HG03135 (cell line): ENCODE data around the gene IL2RA.
"Not testable (repeated sequence)": the region's sequence is repeated elsewhere in the genome, so short reads cannot be mapped to it uniquely, and the experiment has no call there.

Experiments used
- ATAC-seq: cut with Tn5 transposase; IDR thresholded peaks from one replicate; pipeline ENCODE4 v1.9.1; 2021; ENCODE audit warnings: mild to moderate bottlenecking, moderate library complexity; ENCODE audit not compliant: unreplicated experiment

Gene IL2RA

DNA sequence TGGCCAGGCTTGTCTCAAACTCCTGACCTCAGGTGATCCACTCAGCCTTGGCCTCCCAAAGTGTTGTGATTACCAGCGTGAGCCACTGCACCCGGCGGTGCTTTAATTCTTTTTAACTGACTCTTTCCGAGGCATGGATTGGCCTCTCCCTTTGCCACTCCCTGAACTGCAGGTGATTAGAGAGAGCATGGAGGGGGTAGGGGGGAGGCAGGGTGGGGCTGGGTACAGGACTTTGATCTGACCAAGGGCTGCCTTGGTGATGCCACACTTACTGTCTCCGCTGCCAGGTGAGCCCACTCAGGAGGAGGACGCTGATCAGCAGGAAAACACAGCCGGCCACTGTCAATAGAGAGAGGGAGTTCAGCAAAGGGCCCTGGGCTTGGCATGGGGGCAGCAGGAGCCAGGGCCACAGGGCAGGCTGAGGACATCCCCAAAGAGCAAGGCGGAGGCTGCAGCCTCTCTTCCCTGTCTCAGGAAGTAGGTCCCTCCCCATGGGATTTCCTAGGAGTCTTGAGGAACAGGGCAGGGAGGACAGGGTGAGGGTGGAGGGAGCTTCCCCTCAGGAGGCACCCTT is 44.3 kb downstream of the IL2RA start:
- ATAC-seq = no peak

DNA sequence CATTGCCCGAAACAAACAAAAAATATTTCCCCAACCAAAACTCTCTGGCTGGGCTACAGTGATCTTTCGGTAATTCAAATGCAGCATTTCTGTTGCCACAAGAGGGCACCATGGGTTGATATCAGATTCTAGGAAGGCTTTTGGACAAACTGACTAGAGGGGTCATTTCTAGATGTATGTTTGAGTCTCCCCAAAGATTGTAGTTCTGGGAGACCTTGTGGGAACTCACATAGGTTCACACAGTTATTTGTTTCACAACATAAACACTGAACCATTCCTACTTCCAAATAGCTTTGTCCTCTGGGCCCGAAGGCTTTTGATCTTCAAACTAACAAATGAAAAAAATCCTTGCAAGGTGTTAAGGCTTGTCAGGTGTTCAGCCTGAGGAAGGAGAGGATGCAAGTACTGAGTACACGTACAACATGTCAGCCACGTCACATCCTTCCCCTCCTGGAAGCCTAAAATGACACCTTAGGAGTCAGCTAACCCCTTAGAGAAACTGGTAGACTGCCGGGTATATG is 47.9 kb downstream of the IL2RA start:
- no peak for ATAC-seq

DNA sequence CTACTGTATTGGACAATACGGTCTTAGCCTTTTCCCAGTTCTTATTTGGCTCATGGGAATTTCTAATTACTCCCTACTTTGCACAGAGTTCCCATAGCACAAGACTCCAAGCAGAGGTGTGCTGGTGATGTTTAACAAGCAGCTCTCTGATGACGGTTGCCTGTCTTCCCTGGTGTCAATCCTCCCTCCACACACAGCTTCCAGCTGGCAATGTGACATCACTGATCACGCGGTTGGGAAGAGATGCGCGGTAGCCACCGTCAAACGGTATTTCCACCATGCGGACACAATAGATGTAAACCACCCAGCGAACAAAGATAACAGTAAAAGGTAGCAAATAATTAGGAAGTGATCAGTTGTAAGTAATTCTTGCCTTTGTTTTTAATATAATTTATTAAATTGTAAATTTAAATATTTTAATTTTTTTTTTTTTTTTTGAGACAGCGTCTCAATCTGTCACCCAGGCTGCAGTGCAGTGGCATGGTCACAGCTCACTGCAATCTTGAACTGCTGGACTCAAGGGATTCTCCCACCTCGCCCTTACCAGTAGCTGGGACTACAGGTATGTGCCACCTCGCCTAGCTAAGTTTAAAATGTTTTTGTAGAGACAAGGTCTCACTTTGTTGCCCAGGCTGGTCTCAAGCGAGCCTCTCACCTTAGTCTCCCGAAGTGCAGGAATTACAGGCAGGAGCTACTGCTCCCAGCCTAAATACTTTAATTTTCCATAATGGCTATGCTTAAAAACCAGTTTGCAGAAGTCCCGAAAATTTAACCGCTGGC is 48.6 kb downstream of the IL2RA start:
- ATAC-seq = no peak

DNA sequence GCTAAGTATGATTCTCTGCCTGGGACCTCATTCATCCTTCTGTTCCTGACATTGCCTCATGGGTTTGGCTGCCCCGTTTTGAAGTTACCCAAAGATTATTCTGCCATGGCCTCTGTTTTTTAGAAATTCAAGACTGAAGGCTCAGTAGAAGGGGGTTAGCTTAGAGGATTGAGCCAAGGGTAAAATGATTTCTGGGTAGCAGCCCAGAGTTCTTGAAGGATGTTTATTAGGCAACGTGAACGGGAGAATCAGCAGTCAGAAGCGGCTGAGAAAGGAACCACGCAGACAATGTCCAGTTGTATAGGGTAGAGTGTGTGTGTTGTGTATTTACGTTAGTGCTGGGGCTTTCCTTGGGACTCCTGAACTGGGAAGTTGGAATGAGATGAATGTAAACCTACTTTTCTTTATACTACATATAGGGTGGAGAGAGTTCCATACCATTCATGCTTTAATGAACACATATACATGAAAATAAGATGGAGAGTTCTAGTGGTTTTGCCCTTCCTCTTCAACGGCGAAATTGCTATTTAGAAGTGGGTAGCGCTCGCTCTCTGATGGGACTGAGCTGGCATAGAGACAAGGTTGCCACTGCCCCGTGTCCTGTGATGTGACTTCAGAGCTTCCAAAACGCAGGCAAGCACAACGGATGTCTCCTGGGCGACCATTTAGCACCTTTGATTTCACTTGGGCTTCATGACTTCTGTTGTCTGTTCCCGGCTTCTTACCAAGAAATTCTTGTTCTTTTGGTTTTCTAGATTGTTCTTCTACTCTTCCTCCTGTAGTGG is 49.9 kb downstream of the IL2RA start:
- ATAC-seq = no peak

DNA sequence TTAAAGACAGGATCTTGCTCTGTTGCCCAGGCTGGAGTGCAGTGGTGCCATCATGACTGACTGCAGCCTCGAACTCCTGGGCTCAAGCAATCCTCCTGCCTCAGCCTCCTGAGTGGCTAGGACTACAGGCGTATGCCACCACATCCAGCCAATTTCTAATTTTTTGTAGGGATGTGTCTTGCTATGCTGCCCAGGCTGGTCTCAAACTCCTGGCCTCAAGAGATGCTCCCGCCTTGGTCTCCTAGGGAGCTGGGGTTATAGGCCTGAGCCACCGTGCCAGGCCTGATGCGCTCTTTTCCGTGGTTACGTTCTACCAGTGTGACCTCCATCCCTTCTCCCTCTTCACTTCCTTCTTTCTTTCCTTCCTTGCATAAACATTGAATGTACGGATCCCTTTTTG is 50.6 kb downstream of the IL2RA start:
- ATAC-seq = no peak

DNA sequence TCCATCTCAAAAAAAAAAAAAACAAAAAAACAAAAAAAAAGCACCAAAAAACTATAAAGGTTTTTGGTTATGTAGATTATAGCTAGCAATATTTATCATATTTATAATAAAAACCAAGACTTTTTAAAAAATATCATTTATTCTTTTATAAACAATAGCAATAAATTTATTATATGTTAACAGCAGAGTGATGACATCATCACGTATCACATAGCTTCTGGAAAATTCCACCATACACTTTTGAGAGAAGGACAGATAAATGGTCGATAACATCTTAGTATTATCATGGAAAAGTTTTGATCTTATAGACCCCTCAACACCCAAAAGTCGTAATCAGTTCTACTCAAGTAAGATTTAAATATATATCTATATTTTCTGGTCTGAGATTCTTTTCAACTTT is 51.6 kb downstream of the IL2RA start:
- no peak for ATAC-seq

DNA sequence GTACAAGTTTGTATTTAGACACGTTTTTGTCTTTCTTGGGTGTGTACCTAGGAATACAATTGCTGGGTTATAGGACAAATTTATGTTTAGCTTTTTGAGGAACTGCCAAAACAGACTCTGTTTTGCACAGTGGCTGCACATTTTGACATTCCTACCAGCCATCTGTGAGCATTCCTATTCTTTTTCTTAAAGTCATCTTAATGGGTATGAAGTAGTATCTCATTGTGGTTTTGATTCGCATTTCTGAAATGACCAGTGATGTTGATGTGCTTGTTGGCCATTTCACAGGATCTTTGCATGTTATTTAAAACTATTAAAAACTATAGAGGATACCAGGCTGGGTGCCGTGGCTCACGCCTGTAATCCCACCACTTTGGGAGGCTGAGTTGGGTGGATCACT is 52.2 kb downstream of the IL2RA start:
- ATAC-seq = no peak

DNA sequence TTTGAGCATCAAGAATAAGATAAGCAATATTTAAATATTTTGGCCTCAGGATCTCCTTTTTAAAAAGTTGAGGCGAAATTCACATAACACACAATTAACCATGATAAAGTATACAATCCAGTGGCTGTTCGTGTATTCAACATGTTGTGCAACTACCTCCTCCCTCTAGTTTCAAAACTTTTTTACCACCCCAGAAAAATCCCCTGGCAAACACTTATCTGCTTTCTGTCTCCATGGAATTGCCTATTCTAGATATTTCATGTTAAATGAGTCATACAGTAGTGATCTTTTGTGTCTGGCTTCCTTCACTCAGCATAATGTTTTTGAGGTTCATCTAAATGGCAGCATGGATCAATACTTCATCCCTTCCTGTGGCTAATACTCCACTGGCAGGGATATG is 53.0 kb downstream of the IL2RA start:
- ATAC-seq = no peak

DNA sequence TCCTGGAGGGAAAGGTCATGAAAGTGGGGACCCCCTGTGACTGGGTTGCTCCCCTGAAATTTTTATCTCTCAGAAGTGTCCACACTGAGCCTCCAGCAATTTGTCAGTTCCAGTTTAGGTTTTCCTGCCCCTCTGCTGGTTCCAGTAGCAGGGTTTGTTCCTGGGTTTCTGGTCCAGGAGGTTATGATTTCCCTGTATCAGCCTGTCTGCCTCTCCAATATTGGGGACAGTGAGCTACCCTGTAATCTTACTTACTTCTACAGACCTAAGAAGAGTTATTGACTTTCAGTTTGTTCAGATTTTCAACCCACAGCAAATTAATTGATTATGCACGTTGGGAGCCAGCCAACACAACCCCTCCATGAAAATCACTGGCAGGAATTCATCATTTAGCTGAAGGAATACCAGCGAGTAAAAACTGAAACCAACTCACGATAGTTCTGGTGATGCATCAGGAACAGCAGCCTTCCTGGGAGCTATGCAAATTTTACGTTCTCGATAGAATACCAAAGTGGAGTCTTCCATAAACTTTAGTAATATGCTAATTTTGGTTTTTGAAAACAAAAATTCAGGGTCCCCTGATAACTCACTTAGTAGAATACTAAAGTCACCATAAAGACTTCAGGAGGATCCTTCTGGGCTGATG is 53.5 kb downstream of the IL2RA start:
- no peak for ATAC-seq

DNA sequence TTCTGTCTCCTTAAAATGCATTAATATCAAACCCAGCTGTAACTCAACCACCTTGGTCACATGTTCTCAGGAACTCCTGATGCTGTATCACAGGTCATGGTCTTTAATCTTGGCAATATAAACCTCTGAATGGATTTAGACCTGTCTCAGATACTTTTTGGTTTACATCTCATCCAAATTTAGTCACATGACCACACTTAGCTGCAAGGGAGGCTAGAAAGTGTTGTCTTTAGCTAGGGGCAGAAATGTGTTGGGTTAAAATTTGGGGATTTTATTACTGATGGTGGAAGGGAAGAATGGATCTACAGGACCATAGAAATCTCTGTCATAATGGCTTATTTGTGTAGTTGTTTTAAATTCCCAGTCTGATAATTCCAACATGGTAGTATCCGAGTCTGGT is 55.2 kb downstream of the IL2RA start:
- no peak for ATAC-seq

DNA sequence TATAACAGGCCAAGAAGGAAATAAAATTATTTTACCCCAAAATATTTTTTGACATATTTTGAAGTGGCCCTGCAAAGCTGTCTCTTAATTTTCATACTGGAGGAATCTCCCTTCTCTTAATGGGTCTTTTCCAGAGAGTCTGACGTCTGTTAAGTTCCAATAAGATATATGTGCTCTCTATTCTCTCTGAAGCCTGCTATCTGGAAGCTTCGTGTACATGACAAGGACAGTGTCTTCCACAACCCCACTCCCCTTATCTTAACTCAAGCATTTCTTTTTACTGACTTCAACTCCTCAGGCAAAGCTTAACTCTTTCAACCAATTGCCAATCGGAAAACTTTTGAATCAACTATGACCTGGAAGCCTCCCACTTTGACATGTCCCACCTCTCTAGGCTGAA is 55.6 kb downstream of the IL2RA start:
- ATAC-seq = no peak

DNA sequence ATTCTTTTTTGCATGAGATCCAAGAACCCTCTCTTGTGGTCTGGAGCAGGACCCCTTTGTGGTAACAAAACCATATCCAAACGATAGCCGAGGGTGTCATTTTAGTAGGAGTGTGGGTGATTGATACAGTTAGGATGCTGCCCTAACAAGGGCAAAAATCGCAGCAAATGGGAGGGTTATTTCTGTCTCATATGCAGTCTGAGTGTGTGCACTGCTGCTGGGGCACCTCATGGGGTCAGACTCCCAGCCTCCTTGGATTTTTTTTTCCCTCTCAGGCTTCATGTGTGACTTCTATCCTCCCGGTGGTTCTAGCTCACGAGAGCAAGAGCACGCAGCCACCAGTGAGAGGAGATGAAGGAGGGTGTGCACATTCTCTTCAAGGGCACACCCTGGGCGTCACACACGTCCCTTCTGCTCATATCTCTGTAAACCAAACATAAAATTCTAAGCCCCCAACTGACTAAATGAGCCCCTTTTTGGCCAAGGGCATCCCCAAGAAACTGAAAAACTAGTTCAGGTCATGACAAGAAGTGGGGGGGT is 56.2 kb downstream of the IL2RA start:
- ATAC-seq = no peak

DNA sequence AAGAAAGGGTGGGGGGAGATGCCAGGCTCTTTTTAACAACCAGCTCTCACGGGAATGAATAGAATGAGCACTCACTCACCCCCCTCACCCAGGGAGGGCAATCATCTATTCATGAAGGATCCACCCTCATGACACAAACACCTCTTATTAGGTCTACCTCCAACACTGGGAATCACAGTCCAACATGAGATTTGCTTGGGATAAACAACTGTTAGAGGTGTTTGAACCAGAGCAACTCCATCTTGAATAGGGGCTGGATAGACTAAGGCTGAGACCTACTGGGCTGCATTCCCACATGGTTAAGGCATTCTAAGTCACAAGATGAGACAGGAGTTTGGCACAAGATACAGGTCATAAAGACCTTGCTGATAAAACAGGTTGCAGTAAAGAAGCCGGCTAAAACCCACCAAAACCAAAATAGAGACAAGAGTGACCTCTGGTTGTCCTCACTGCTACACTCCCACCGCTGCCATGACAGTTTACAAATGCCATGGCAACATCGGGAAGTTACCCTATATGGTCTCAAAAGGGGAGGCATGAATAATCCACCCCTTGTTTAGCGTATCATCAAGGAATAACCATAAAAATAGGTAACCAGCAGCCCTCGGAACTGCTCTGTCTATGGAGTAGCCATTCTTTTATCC is 56.9 kb downstream of the IL2RA start:
- not testable (repeated sequence) for ATAC-seq

DNA sequence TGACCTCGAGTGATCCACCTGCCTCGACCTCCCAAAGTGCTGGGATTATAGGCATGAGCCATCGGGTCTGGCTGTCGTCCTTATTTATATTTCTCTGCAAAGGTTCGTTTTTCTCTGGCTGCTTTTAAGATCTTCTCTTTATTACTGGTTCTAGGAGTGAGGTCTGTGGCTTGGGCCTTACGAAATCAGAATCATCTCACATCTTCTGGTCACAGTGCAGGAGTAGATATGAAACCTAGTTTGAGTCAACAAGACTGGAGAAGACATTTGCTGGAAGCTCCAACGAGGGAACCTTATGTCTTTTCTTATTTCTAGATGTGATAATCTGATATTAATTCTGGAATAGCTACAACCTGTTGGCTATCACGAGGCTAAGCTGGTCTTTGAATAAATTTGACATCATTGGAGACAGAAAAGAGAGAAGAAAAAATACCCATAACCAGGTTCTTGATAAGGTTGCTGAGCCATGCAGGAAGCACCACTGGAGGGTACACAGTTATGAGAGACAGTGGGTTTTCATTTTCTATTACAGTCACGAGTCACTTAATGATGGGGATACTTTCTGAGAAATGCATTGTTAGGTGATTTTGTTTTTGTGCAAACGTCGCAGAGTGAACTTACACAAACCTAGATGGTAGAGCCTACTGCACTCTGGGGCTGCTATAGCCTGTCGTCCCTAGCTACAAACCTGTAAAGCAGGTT is 59.2 kb downstream of the IL2RA start:
- ATAC-seq = no peak

DNA sequence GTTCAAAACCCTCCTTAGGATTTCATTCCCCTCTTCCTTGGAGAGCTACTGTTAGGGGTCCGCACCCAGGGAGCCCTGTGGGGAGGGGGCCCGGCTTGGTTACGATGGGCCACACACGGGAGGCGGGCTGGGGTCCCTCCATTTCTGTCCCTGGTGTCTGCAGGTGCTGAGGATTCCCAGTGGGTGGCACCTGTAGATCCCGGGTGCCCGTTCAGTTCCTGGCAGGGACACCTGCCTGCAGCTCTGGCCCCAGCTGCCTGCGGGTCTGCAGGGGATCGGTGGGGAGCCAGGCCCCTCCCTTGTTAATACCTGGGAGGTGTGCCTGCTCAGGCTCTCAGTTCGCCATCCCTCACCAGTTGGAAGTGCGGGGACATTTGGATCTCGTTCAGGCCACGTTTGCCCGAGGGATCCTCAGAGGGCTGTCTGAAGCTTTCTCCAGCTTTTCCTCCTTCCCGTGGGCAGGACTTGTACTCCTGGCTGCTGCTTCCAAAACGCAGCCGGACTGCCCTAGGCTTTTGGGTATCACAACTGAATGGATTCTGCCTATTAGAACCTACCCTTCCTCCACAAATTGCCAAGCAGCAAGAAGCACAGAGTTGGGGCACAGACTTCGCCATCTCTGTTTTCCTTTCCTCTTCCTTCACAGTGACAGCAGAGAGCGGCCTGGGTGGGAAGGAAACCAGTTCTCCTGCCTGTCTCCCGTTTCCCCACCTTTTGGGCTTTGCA is 62.6 kb downstream of the IL2RA start:
- no peak for ATAC-seq

DNA sequence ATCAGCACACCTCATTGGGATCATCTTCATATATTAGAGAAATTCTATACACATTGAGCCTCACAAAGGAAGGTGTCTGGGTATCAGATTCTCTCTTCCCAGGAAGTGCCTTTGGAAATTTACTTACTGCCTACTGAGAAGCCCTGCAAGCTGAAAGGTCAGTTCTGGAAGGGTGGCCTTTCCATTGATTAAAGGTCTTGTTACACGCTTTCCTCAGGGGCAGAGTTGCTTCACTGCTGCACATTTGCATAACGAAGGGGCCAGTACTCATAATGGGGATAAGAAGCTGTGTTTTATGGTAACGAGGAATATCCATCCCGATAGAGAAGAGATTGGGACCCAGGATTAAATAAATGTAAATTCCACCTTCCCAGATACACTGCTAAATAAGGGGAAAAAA is 65.5 kb downstream of the IL2RA start:
- ATAC-seq = no peak

DNA sequence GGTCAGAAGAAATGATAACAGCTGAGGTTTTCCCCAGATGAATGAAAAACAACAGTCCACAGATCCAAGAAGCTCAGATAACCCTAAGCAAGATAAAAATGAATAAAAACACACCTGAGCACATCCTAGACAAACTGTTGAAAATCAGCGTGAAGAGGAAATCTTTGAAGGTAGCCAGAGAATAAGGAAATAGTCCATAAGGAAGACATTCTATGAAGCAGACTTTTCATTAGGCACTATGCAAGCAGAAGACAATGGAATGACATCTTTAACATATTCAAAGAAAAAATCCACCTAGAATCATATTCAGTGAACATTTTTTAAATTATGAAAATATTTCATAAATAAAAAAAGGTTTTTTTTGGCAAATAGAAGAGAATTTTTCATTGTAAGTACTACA is 69.8 kb downstream of the IL2RA start:
- no peak for ATAC-seq

DNA sequence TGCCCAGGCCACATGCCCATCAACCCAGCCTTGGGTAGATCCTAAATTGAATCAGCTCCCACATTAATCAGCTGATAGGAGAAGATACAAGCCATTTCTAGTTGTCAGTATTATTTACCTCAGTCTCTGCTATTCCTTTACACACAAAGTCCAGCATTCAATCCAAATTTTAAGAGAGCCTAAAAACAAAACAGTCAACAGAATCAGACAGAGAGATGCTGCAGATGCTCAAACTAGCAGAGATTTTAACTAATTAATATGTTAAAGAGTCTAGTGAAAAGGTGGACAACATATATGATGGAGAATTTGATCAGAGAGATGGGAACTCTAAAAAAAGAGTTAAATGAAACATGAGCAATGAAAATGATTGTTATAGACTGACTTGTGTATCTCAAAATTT is 70.5 kb downstream of the IL2RA start:
- ATAC-seq = no peak

DNA sequence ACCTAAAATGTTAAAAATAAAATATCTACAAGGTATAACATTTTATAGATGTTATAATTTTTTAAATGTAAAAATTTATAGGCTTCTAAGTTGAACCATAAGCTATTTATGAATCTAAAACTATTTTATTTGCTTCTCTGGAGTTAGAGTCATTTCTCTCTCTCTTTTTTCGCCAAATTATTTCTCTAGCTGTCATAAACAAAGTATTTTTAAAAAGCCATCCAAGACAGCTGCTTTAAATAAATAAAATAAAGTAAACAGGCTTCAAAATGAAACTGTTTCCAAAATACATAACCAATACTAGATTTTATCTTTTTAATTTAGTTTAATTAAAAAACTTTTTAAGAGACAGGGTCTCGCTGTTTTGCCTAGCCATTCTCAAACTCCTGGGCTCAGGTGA is 72.4 kb downstream of the IL2RA start:
- ATAC-seq = no peak
